GM12891 (cell line): ENCODE data around the gene KPTN. TPM values are rescaled to one million over a fixed set of nuclear protein-coding genes. Genes with fewer than 3 reads are reported as not detected.

Experiments
- DNase-seq: peaks from one replicate; pipeline ENCODE4 v3.0.0; 2011; ENCODE audit warnings: low spot score; ENCODE audit not compliant: insufficient read length
- FAIRE-seq: peaks from 2 replicates; lab custom pipeline; 2011; peaks lifted over from hg19 to GRCh38; lab: Jason Lieb, UNC
- PAX5 ChIP-seq: IDR thresholded peaks from 2 replicates; pipeline ENCODE4 v1.6.1; 2011; ENCODE audit warnings: low read length, moderate library complexity, mild to moderate bottlenecking; ENCODE audit not compliant: insufficient read depth, severe bottlenecking
- POLR2A ChIP-seq: IDR thresholded peaks from 2 replicates; pipeline ENCODE4 v1.6.1; 2011; ENCODE audit warnings: low read depth, low read length, control low read depth
- POLR2AphosphoS5 ChIP-seq: IDR thresholded peaks from 2 replicates; pipeline ENCODE4 v1.6.1; 2011; ENCODE audit warnings: low read depth, low read length, control low read depth
- POU2F2 ChIP-seq: IDR thresholded peaks from 2 replicates; pipeline ENCODE4 v1.6.1; 2011; ENCODE audit warnings: low read depth, mild to moderate bottlenecking, control low read depth, low read length, moderate library complexity
- SPI1 ChIP-seq: IDR thresholded peaks from 2 replicates; pipeline ENCODE4 v1.6.1; 2011; ENCODE audit warnings: low read depth, low read length, control low read depth
- TAF1 ChIP-seq: IDR thresholded peaks from 2 replicates; pipeline ENCODE4 v1.6.1; 2011; ENCODE audit warnings: low read depth, low read length, control low read depth
- polyA plus RNA-seq: library from polyadenylated mRNA; unstranded; fragments of >200 nt; gene quantifications from one replicate; pipeline ENCODE4 v1.2.1, GENCODE V29; 2012; ENCODE audit warnings: low read depth, missing spikeins, inconsistent platforms; ENCODE audit not compliant: missing spikeins

Gene KPTN
- polyA plus RNA-seq: 8.9 TPM

DNA sequence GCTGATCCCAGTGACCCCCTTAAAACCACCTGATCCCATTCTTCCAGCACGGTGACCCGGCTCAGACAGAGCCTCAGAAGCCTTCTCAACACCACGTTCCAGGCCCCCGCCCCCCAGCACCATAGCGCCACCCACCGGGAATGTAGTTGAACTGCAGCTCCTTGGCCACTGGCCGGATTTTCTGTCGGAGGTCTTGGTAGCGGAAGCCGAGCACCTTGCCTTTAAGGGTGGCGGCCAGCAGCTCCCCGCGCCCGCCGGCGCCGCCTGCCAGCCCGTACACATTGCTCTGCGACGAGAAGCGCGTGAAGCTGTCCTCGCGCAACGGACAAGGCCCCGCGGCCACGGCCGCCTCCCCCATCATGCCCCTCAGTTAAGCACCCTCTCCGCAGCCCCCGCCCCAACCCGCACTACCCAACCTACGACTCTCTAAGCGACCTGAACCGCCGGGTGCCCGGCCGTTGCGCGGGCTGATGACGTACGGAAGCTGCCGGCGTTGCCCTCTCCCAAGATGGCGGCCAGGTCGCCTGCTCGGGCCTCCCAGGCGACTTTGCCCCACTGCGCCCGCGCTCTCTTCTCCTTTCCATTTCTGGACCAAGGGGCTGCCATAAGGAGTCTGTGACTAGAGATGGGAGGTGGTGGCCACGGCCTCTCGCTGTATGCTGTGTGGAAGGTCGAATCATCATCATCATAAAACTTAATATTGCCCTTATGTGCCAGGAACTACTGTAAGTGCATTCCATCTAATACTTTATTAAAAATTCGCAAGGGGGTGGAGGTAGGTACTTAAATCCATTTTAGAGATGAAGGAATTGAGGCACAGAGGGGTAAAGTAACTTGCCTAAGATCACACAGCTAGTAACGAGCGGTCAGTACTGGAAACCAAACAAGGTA lies at the start of gene KPTN:
Gene KPTN, minus strand, starts transcription at position 420 of the 891 bp plus-strand sequence. Its CDS starts 59 bp downstream, at position 361.
- TF ChIP-seq PAX5 (peak; percentile 55), SPI1 (no peak), POLR2A (peak; percentile 71), TAF1 (peak; percentile 73), POU2F2 (peak; percentile 63)
- peak; percentile 97 for DNase-seq
- peak; percentile 97 for FAIRE-seq

GRCh38 chr19:47531640-47532387 lies 47.8 kb upstream of the KPTN start:
- no peak for DNase-seq
- TF ChIP-seq TAF1 (no peak), SPI1 (no peak), POU2F2 (no peak), POLR2AphosphoS5 (no peak), POLR2A (no peak), PAX5 (no peak)
- FAIRE-seq: no peak

DNA sequence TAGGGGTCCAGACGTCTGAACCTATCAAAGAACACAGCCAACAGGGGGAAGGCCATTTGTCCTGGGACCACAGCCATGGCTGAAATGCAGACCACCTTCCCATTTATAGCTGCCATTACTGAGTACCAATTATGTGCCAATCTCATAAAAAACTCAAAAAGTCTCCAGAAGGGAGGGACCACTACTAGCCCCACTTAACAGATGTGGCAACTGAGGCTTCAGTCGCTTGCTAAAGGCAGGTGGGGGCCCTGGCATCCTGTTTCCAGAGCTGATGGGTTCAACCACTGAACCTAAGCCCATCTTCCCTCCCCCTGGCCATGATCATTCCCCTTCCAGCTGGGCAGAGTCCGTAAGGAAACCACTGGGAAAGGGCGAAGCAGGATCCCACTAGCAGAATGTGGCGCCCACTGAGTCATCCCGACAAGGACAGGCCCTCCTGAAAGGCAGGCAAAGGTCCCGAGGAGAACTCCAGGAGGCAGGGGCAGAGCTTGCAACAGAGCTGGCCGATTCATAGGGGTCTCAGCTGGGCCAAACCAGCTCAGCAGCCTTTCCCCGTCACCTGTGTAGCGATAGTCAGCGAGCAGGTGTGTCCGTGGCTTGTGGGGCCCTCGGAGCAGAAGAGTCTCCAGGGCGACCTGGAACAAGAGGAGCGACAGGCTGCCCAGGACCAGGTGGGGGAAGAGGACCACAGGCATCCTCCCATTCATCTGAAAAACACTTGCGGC lies 45.2 kb upstream of the KPTN start:
- DNase-seq (no peak), FAIRE-seq (peak; percentile 9)
- TF ChIP-seq PAX5: no peak
- TF ChIP-seq POU2F2: no peak
- TF ChIP-seq POLR2A: no peak
- TF ChIP-seq POLR2AphosphoS5: no peak
- no peak for TF ChIP-seq TAF1
- no peak for TF ChIP-seq SPI1

GRCh38 chr19:47526798-47527197 lies 42.8 kb upstream of the KPTN start:
- TF ChIP-seq POLR2A (no peak), TAF1 (no peak), POLR2AphosphoS5 (no peak), POU2F2 (no peak), SPI1 (no peak), PAX5 (no peak)
- DNase-seq (no peak), FAIRE-seq (no peak)

GRCh38 chr19:47523473-47523872 lies 39.5 kb upstream of the KPTN start:
- TF ChIP-seq PAX5 (no peak), POLR2A (no peak), SPI1 (no peak), POLR2AphosphoS5 (no peak), POU2F2 (no peak), TAF1 (no peak)
- DNase-seq: no peak
- FAIRE-seq: no peak

DNA sequence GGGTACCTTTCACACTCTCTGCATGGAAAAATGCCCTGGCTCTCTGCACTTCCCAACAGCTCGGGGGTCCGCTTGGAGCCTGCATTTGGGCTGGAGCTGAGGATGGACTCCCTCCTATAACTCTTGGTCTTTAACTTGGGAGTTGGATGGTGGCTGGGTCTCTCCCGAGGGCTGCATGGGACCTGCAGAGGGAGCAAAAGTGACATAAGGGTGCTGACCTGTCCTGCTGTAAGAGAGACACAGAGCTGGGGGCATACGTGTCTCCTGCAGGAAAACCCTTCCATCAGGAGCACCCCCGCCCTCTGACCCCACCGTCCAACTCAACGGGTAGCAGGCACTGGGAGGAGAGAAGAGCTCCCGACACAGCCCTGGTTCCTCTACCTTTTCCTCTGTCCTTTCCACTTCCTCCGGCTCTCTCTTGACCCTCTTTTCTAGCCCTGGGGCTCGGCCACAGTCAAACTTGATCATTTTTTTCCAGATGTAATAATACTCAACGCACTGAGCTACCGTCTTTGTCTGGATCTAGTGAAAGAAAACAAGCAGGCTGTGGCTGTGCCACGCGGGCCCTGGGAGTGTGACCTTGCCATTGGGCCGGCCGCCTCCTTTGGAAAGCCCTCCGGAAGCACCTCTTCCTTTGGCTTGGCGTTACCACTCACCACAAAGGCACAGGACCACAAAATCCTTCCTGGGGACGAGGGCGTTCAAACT lies 37.6 kb upstream of the KPTN start:
- DNase-seq (no peak), FAIRE-seq (no peak)

GRCh38 chr19:47520839-47521238 lies 36.8 kb upstream of the KPTN start:
- TF ChIP-seq POU2F2 (no peak), POLR2AphosphoS5 (no peak), SPI1 (no peak), PAX5 (no peak), TAF1 (no peak), POLR2A (no peak)
- FAIRE-seq (no peak), DNase-seq (no peak)

More for the DNA sequence above, 37.6 kb upstream of the KPTN start:
- no peak for TF ChIP-seq TAF1
- TF ChIP-seq POLR2AphosphoS5: no peak
- TF ChIP-seq PAX5: no peak
- TF ChIP-seq SPI1: no peak
- TF ChIP-seq POLR2A: no peak
- no peak for TF ChIP-seq POU2F2

GRCh38 chr19:47520343-47520806 lies 36.4 kb upstream of the KPTN start:
- FAIRE-seq: no peak
- TF ChIP-seq POLR2A (no peak), POU2F2 (no peak), POLR2AphosphoS5 (no peak), TAF1 (no peak), SPI1 (no peak), PAX5 (no peak)
- DNase-seq: no peak

DNA sequence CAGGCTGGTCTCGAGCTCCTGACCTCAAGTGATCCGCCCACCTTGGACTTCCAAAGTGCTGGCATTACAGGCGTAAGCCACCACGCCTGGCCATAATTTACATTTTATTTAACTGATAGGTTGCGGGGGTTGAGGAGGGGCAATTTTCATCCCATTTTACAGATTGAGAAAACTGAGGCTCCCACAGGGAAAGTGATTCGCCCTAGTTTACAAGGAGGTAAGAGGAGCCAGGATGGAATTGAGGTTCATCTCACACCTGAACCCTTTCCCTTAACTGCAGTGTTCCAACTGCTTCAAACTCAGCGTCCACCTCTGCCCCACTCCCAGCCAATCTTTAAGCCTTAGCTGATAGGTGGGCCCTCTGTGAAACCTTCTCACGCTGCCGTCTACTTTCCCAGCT lies 34.8 kb upstream of the KPTN start:
- FAIRE-seq: no peak
- TF ChIP-seq POLR2AphosphoS5 (no peak), POLR2A (no peak), SPI1 (no peak), PAX5 (no peak), TAF1 (no peak), POU2F2 (no peak)
- DNase-seq: no peak
